ENCODE data around the gene DAP3. TPM values are rescaled to one million over a fixed set of nuclear protein-coding genes. Genes with fewer than 3 reads are reported as not detected.
"Not testable (repeated sequence)": the region's sequence is repeated elsewhere in the genome, so short reads cannot be mapped to it uniquely, and the experiment has no call there.

The DAP3 gene
- total RNA-seq, 1 experiment from 2014 or later: 165 TPM

GRCh38 chr1:155651861-155652661 lies 36.8 kb upstream of the DAP3 start:
- peaks cover 10% of the 10 kb centered on the region; the same call in 1 of the 2 replicates for H3K9me3 ChIP-seq
- H3K4me3 ChIP-seq (ENCODE audit: low read depth, low read length): no peak overlapping the region
- DNase-seq: no peak
- ChIA-PET POLR2A (interaction anchor here (0.5 to 0.8 kb wide), 3 partner anchors 282 to 1728 kb away, joined by 3 to 13 read pairs (median 4); partner anchors contain the start of gene CLK2), CTCF (no interaction called here)
- Mint-ChIP-seq H3K27me3 (ENCODE audit: insufficient read depth, unreplicated experiment) (no peaks in the 10 kb centered on the region), H3K4me3 (ENCODE audit: unreplicated experiment) (peak overlapping the region; percentile 22), H3K36me3 (ENCODE audit: insufficient read depth, unreplicated experiment) (peaks cover 4% of the 10 kb centered on the region), H3K27ac (ENCODE audit: unreplicated experiment) (peak overlapping the region; percentile 85), H3K9me3 (ENCODE audit: unreplicated experiment) (peaks cover 9% of the 10 kb centered on the region), H3K4me1 (ENCODE audit: low read depth, unreplicated experiment) (peaks cover 14% of the 10 kb centered on the region)
- peaks cover 12% of the 10 kb centered on the region for H3K4me1 ChIP-seq
- intact Hi-C loops (cut with micrococcal nuclease; ENCODE audit: unreplicated experiment): no loop called here
- TF ChIP-seq CTCF (IDR thresholded peaks at IDR 0.05; ENCODE audit: insufficient read depth in 1 of 2, low read depth in 1 of 2, low read length in 1 of 2, severe bottlenecking in 1 of 2, unreplicated experiment in 1 of 2): no peak
- BruUV-seq (replicated peaks): no TSS peak
- no peaks in the 10 kb centered on the region for H3K27me3 ChIP-seq (replicated peaks; ENCODE audit: control insufficient read depth, insufficient read depth, low read length)
- H3K36me3 ChIP-seq (ENCODE audit: control insufficient read depth, insufficient read depth, low read length): no peaks in the 10 kb centered on the region

GRCh38 chr1:155652951-155653350 lies 35.9 kb upstream of the DAP3 start:
- H3K4me3 ChIP-seq (ENCODE audit: low read depth, low read length): no peak overlapping the region
- Mint-ChIP-seq H3K9me3 (ENCODE audit: unreplicated experiment) (peaks cover 9% of the 10 kb centered on the region), H3K4me3 (ENCODE audit: unreplicated experiment) (no peak overlapping the region), H3K27me3 (ENCODE audit: insufficient read depth, unreplicated experiment) (no peaks in the 10 kb centered on the region), H3K27ac (ENCODE audit: unreplicated experiment) (no peak overlapping the region), H3K4me1 (ENCODE audit: low read depth, unreplicated experiment) (peaks cover 14% of the 10 kb centered on the region), H3K36me3 (ENCODE audit: insufficient read depth, unreplicated experiment) (peaks cover 13% of the 10 kb centered on the region)
- H3K4me1 ChIP-seq: peaks cover 12% of the 10 kb centered on the region
- H3K9me3 ChIP-seq: peaks cover 10% of the 10 kb centered on the region; the same call in 1 of the 2 replicates
- CTCF ChIA-PET: no interaction called here
- no peak for TF ChIP-seq CTCF (IDR thresholded peaks at IDR 0.05; ENCODE audit: insufficient read depth in 1 of 2, low read depth in 1 of 2, low read length in 1 of 2, severe bottlenecking in 1 of 2, unreplicated experiment in 1 of 2)
- POLR2A ChIA-PET: no interaction called here
- intact Hi-C loops (cut with micrococcal nuclease; ENCODE audit: unreplicated experiment): no loop called here
- no peaks in the 10 kb centered on the region for H3K27me3 ChIP-seq (replicated peaks; ENCODE audit: control insufficient read depth, insufficient read depth, low read length)
- DNase-seq: no peak
- BruUV-seq (replicated peaks): no TSS peak
- H3K36me3 ChIP-seq (ENCODE audit: control insufficient read depth, insufficient read depth, low read length): no peaks in the 10 kb centered on the region

- no peaks in the 10 kb centered on the region for H3K4me1 Mint-ChIP-seq (ENCODE audit: low read depth, unreplicated experiment)
- no peak overlapping the region for H3K4me3 Mint-ChIP-seq (ENCODE audit: unreplicated experiment)
- no peak overlapping the region for H3K27ac Mint-ChIP-seq (ENCODE audit: unreplicated experiment)
- DNase-seq: no peak
- H3K27me3 ChIP-seq (replicated peaks; ENCODE audit: control insufficient read depth, insufficient read depth, low read length): no peaks in the 10 kb centered on the region
- no peak for TF ChIP-seq CTCF (IDR thresholded peaks at IDR 0.05; ENCODE audit: insufficient read depth in 1 of 2, low read depth in 1 of 2, low read length in 1 of 2, severe bottlenecking in 1 of 2, unreplicated experiment in 1 of 2)
- intact Hi-C loops (cut with micrococcal nuclease; ENCODE audit: unreplicated experiment): no loop called here
- H3K9me3 Mint-ChIP-seq (ENCODE audit: unreplicated experiment): peaks cover 6% of the 10 kb centered on the region
- H3K9me3 ChIP-seq: no peaks in the 10 kb centered on the region
- H3K4me3 ChIP-seq (ENCODE audit: low read depth, low read length): no peak overlapping the region
- CTCF ChIA-PET: no interaction called here
- H3K36me3 Mint-ChIP-seq (ENCODE audit: insufficient read depth, unreplicated experiment): peaks cover 55% of the 10 kb centered on the region
- POLR2A ChIA-PET: no interaction called here
- BruUV-seq (replicated peaks): no TSS peak
- H3K36me3 ChIP-seq (ENCODE audit: control insufficient read depth, insufficient read depth, low read length): no peaks in the 10 kb centered on the region; the same call in 1 of the 2 replicates
- H3K4me1 ChIP-seq: no peaks in the 10 kb centered on the region; the same call in 1 of the 2 replicates
- no peaks in the 10 kb centered on the region for H3K27me3 Mint-ChIP-seq (ENCODE audit: insufficient read depth, unreplicated experiment)
Measured at GRCh38 chr1:155657463-155657862, 31.4 kb upstream of the DAP3 start.

GRCh38 chr1:155661239-155661638 lies 27.7 kb upstream of the DAP3 start:
- H3K27me3 Mint-ChIP-seq (ENCODE audit: insufficient read depth, unreplicated experiment); H3K9me3 Mint-ChIP-seq (ENCODE audit: unreplicated experiment); H3K4me1 ChIP-seq; DNase-seq; CTCF ChIA-PET; H3K4me1 Mint-ChIP-seq (ENCODE audit: low read depth, unreplicated experiment); H3K4me3 Mint-ChIP-seq (ENCODE audit: unreplicated experiment); H3K4me3 ChIP-seq (ENCODE audit: low read depth, low read length); H3K9me3 ChIP-seq; H3K27ac Mint-ChIP-seq (ENCODE audit: unreplicated experiment); H3K27me3 ChIP-seq (replicated peaks; ENCODE audit: control insufficient read depth, insufficient read depth, low read length); POLR2A ChIA-PET; intact Hi-C loops (cut with micrococcal nuclease; ENCODE audit: unreplicated experiment); H3K36me3 ChIP-seq (ENCODE audit: control insufficient read depth, insufficient read depth, low read length); BruUV-seq (replicated peaks): not testable (repeated sequence)
- H3K36me3 Mint-ChIP-seq (ENCODE audit: insufficient read depth, unreplicated experiment): peaks cover 93% of the 10 kb centered on the region
